GM23338 (cell line): ENCODE measurements around the gene TRIM34.

Source experiments
- CTCF ChIP-seq, 2 experiments: fragments of 200-600 bp in 1 of 2; sonication (generic) in 1 of 2; conservative IDR thresholded peaks; 2 replicates each; pipeline versions ENCODE4 v1.5.1 to v1.6.1; 2016 to 2017; ENCODE audit warnings: antibody characterized with exemption in 2 of 2, low read depth in 2 of 2, mild to moderate bottlenecking in 2 of 2, moderate library complexity in 1 of 2
- EZH2 ChIP-seq: fragments of 200-600 bp; sonication (generic); IDR thresholded peaks from one replicate; pipeline ENCODE4 v1.8.0; 2017; ENCODE audit warnings: antibody characterized with exemption, mild to moderate bottlenecking, low read depth; ENCODE audit not compliant: unreplicated experiment
- EZH2phosphoT487 ChIP-seq: fragments of 200-600 bp; sonication (generic); IDR thresholded peaks from one replicate; pipeline ENCODE4 v1.8.1; 2018; ENCODE audit warnings: antibody characterized with exemption; ENCODE audit not compliant: unreplicated experiment
- NANOG ChIP-seq: IDR thresholded peaks from 2 replicates; pipeline ENCODE4 v1.6.1; 2016; ENCODE audit warnings: antibody characterized with exemption, borderline replicate concordance
- POLR2AphosphoS5 ChIP-seq: IDR thresholded peaks from 2 replicates; pipeline ENCODE4 v1.6.1; 2016; ENCODE audit warnings: antibody characterized with exemption, low read depth
- REST ChIP-seq: IDR thresholded peaks from one replicate; pipeline ENCODE4 v1.6.1; 2018; ENCODE audit warnings: antibody characterized with exemption; ENCODE audit not compliant: unreplicated experiment

GRCh38 chr11:5631417-5631816 is 6.6 kb downstream of the TRIM34 start:
- TF ChIP-seq CTCF (conservative IDR thresholded peaks at IDR 0.05; ENCODE audit: low read depth in 2 of 2), result no peak
- no peak for TF ChIP-seq REST
- no peak for TF ChIP-seq NANOG
- no peak for TF ChIP-seq EZH2
- TF ChIP-seq EZH2phosphoT487, result no peak
- TF ChIP-seq POLR2AphosphoS5, result no peak
